Testis (tissue), 2 donors: ENCODE results near the gene DDR1.

ENCODE experiments used
- POLR2A ChIP-seq: fragments of 450-650 bp; IDR thresholded peaks from one replicate; pipeline ENCODE4 v1.6.1; 2017; ENCODE audit warnings: antibody characterized with exemption, mild to moderate bottlenecking, moderate library complexity
- TF ChIP-seq, protein P1 (sequence below), 3 experiments: fragments of 450-650 bp in 2 of 3; fragments of 200-600 bp in 1 of 3; sonication (generic) in 1 of 3; IDR thresholded peaks; one replicate each; pipeline ENCODE4 v1.5.1; 2016 to 2019; ENCODE audit warnings: antibody characterized with exemption in 3 of 3, mild to moderate bottlenecking in 2 of 3, moderate library complexity in 1 of 3

DNA sequence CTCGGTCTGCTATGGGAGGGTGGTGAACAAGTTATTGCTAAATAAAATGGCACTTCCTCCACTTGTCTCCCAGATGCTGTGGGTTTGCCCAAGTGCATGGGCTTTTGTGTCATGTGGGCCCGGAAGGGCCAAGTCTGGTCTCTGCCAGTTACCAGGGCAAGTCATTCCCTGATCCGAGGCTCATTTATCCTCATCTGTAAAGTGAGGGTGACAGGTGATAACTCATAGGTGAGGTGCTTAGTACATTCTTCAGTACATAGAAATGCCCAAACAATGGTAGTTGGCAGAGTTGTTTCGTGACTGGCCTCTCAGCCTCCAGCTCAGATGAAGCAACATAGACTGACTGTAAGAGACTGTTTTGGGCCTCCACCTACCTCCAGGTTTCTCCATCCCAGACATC lies 54.4 kb downstream of the DDR1 start:
- TF ChIP-seq, protein P1, sequence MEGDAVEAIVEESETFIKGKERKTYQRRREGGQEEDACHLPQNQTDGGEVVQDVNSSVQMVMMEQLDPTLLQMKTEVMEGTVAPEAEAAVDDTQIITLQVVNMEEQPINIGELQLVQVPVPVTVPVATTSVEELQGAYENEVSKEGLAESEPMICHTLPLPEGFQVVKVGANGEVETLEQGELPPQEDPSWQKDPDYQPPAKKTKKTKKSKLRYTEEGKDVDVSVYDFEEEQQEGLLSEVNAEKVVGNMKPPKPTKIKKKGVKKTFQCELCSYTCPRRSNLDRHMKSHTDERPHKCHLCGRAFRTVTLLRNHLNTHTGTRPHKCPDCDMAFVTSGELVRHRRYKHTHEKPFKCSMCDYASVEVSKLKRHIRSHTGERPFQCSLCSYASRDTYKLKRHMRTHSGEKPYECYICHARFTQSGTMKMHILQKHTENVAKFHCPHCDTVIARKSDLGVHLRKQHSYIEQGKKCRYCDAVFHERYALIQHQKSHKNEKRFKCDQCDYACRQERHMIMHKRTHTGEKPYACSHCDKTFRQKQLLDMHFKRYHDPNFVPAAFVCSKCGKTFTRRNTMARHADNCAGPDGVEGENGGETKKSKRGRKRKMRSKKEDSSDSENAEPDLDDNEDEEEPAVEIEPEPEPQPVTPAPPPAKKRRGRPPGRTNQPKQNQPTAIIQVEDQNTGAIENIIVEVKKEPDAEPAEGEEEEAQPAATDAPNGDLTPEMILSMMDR (IDR thresholded peaks at IDR 0.05): no peak
- TF ChIP-seq POLR2A: no peak
